ENCODE data around the gene ITSN1. TPM values are rescaled to one million over a fixed set of nuclear protein-coding genes. Genes with fewer than 3 reads are reported as not detected.

The ITSN1 gene
- total and polyA plus RNA-seq, 7 donors, result 10.8 to 45.4 (median 35.7) TPM

DNA sequence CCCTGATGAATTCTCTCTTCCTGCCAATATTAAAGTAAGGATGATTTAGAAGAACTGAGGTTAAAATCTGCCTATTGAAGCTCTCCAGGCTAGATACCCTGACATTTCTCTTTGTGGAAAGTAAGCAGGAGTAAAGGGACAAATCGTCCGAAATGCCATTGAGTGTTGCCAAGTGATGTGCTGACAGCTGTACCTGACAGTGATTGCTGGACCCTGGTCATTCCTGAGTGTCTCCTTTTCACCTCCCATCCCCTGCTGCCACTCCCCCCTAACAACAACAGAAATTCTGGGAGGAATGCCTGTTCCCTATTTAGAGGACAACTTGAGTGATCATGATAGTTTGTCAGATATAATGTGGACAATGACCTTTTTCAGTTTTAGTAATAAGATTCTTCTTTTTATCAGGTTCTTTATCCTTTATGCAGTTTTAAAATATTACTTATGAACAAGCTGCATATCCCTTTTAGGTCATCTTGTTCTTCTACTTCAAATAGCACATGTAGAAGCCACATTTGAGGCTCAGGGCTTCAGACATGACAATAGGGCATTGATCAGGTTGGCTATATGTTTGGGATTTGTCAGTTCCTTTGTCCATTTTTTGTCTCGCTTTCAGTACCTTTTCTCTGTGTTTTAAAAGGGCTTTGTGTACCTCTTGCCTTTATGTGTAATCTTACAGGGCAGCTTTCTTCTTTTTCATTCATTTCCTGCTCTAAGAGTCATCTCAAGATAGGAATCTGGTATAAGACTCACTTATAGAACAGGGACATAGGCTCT is 56.0 kb downstream of the ITSN1 start:
- Histone ChIP-seq H3K27me3 (no peaks in the 10 kb centered on the region), H3K4me1 (peaks cover 0 to 27% (median 10%) of the 10 kb centered on the region in 4 donors), H3K4me3 (no peak overlapping the region), H3K9me3 (no peaks in the 10 kb centered on the region), H3K36me3 (no peaks in the 10 kb centered on the region), H3K27ac (no peak overlapping the region)
- WGBS, 2 donors, result 90 to 91% methylated on average over 3 of the region's 3 CpGs
- no peak for DNase-seq
- TF ChIP-seq EP300 (IDR thresholded peaks at IDR 0.05) (no peak), POLR2AphosphoS5 (IDR thresholded peaks at IDR 0.05) (no peak), POLR2A (IDR thresholded peaks at IDR 0.05) (no peak)
- TF ChIP-seq, protein P1, sequence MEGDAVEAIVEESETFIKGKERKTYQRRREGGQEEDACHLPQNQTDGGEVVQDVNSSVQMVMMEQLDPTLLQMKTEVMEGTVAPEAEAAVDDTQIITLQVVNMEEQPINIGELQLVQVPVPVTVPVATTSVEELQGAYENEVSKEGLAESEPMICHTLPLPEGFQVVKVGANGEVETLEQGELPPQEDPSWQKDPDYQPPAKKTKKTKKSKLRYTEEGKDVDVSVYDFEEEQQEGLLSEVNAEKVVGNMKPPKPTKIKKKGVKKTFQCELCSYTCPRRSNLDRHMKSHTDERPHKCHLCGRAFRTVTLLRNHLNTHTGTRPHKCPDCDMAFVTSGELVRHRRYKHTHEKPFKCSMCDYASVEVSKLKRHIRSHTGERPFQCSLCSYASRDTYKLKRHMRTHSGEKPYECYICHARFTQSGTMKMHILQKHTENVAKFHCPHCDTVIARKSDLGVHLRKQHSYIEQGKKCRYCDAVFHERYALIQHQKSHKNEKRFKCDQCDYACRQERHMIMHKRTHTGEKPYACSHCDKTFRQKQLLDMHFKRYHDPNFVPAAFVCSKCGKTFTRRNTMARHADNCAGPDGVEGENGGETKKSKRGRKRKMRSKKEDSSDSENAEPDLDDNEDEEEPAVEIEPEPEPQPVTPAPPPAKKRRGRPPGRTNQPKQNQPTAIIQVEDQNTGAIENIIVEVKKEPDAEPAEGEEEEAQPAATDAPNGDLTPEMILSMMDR (IDR thresholded peaks at IDR 0.05), result no peak
- intact Hi-C loops (cut with DNase I), result no loop called here

DNA sequence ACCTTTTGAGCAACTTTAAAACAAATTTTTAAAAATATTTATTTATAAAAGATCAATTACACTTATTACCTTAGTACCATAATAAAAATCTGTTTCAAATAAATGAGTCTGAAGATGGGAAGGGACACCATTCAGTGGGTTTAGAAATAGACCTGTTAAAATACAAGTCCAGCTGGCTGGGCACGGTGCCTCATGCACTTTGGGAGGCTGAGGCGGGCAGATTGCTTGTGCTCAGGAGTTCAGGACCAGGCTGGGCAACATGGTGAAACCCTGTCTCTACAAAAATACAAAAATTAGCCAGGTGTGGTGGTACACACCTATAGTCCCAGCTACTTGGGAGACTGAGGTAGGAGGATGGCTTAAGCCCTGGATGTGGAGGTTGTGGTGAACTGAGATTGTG is 57.0 kb downstream of the ITSN1 start:
- DNase-seq, result no peak
- H3K4me3 ChIP-seq, result no peak overlapping the region
- no peaks in the 10 kb centered on the region for H3K9me3 ChIP-seq
- H3K36me3 ChIP-seq, result no peaks in the 10 kb centered on the region
- H3K27me3 ChIP-seq, result no peaks in the 10 kb centered on the region
- TF ChIP-seq POLR2A (IDR thresholded peaks at IDR 0.05) (no peak), EP300 (IDR thresholded peaks at IDR 0.05) (no peak), POLR2AphosphoS5 (IDR thresholded peaks at IDR 0.05) (no peak)
- TF ChIP-seq, protein P1 (IDR thresholded peaks at IDR 0.05), result no peak
- H3K27ac ChIP-seq, result no peak overlapping the region
- intact Hi-C loops (cut with DNase I), result no loop called here
- WGBS, 2 donors, result 96 to 98% methylated on average over 2 of the region's 2 CpGs
- H3K4me1 ChIP-seq, result peaks cover 0 to 27% (median 10%) of the 10 kb centered on the region in 4 donors

DNA sequence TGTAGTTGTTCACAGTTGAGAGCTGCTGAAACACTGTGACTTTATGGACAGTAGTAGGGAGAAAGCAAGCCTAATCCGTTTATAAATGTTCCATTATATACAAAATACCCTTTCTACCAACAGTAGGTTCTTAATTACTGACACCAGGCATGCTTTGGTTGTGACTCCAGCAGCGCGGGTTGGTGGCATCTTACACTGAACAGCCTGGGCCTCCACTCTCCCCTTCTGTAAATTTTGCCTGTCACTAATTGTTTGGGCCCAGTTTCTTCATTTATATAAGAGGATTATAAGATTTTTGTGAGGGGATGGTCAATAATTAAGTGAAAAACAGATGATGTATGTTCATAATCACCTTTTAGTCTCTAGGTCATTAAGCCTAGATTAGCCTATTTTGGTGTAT is 58.2 kb downstream of the ITSN1 start:
- no peak for TF ChIP-seq POLR2A (IDR thresholded peaks at IDR 0.05)
- Histone ChIP-seq H3K27me3 (no peaks in the 10 kb centered on the region), H3K36me3 (no peaks in the 10 kb centered on the region), H3K4me1 (peaks cover 0 to 25% (median 10%) of the 10 kb centered on the region in 4 donors), H3K27ac (no peak overlapping the region), H3K4me3 (no peak overlapping the region), H3K9me3 (no peaks in the 10 kb centered on the region)
- 87 to 94% methylated on average over 3 of the region's 3 CpGs for WGBS, 2 donors
- intact Hi-C loops (cut with DNase I), result no loop called here
- DNase-seq, result no peak

DNA sequence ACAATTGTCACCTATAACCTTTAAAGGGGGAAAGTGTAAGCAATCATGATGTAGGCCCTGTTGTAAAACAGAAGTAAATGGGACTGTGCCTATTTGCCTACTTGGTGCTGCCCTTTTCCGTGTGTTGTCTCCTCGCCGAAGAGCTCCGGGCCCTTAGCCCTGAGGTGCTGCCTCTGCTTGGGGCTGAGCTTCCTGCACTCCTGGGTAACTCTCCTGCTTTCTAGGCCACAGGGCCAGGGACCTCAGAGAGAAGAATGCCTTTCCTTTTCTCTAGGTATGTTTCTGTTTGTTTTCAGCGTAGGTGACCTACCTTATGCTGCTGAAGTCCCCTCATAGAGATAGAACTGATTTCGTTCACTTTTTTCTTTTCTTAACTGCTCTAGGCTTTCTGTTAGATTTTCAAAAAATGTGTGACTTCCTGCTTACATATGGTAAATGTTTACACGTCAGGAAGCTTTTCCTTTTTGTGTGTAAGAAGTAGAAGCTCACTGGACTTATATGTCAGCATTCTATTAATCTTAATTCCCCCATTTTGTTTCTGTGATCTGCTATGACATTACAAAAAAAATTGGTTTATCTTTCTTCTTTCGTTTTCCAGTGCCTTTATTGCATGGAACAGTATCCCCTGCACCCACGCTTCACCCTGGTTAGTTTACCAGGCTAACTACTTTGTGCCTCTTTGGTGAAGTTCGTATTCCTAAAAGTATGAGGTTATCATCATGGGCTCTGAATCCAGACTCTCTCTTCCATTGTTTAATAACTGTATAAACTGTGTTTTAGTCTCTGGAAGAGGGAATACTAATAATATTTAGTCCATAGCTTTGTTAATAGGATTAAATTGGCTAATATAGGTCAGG is 61.7 kb downstream of the ITSN1 start:
- TF ChIP-seq POLR2AphosphoS5 (IDR thresholded peaks at IDR 0.05) (no peak), POLR2A (IDR thresholded peaks at IDR 0.05) (no peak), EP300 (IDR thresholded peaks at IDR 0.05) (no peak)
- TF ChIP-seq, protein P1 (IDR thresholded peaks at IDR 0.05), result no peak
- no peaks in the 10 kb centered on the region for H3K4me1 ChIP-seq
- intact Hi-C loops (cut with DNase I), result no loop called here
- DNase-seq, result no peak
- no peak overlapping the region for H3K4me3 ChIP-seq
- H3K27me3 ChIP-seq, result no peaks in the 10 kb centered on the region
- no peak overlapping the region for H3K27ac ChIP-seq
- 71 to 84% methylated on average over 10 of the region's 10 CpGs for WGBS, 2 donors
- H3K36me3 ChIP-seq, result no peaks in the 10 kb centered on the region
- H3K9me3 ChIP-seq, result no peaks in the 10 kb centered on the region

DNA sequence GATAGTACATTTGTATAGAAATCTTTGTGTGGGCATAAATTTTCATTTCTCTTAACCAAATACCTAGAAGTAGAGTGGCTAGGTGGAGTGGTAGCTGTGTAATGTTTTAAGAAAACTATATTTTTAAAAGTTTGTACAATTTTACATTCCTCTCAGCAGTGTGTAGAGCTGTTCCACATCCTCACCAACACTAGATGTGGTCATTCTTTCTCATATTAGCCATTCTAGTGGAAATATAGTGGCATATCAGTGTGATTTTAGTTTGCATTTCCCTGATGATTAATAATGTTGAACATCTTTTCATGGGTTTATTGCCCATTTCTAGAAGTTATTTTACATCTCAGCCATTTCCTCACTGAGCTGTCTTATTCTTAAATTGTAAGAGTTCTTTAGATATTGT is 65.5 kb downstream of the ITSN1 start:
- Histone ChIP-seq H3K27ac (no peak overlapping the region), H3K4me1 (no peaks in the 10 kb centered on the region), H3K4me3 (no peak overlapping the region), H3K36me3 (no peaks in the 10 kb centered on the region), H3K27me3 (no peaks in the 10 kb centered on the region), H3K9me3 (no peaks in the 10 kb centered on the region)
- TF ChIP-seq POLR2A (IDR thresholded peaks at IDR 0.05) (no peak), EP300 (IDR thresholded peaks at IDR 0.05) (no peak), POLR2AphosphoS5 (IDR thresholded peaks at IDR 0.05) (no peak)
- TF ChIP-seq, protein P1 (IDR thresholded peaks at IDR 0.05), result no peak
- intact Hi-C loops (cut with DNase I), result no loop called here
- DNase-seq, result no peak
